ENCODE results near the gene NKAIN4. TPM values are rescaled to one million over a fixed set of nuclear protein-coding genes. Genes with fewer than 3 reads are reported as not detected.

NKAIN4 gene
- total and polyA plus RNA-seq, 2 donors (not counting 1 experiment from before 2014, with no cell fraction given) = not detected

- no peaks in the 10 kb centered on the region for H4K20me1 ChIP-seq (ENCODE audit: control insufficient read depth, insufficient read depth, low read length, poor library complexity, severe bottlenecking)
- H3K36me3 ChIP-seq (replicated peaks in 1 of 2; ENCODE audit: control extremely low read depth in 1 of 2, control insufficient read depth in 1 of 2, extremely low read depth in 1 of 2, insufficient read depth in 2 of 2, low read length in 1 of 2) = no peaks in the 10 kb centered on the region
- 74% methylated on average over 11 of the region's 11 CpGs for WGBS (ENCODE audit: insufficient coverage)
- CTCF ChIA-PET = no interaction called here
- ATAC-seq (ENCODE audit: low read depth) (no peak), DNase-seq (no peak)
- Mint-ChIP-seq H3K4me3 (no peak overlapping the region), H3K27ac (no peak overlapping the region), H3K4me1 (no peaks in the 10 kb centered on the region), H3K9me3 (ENCODE audit: insufficient read depth) (no peaks in the 10 kb centered on the region), H3K27me3 (peaks cover 15% of the 10 kb centered on the region)
- no peak overlapping the region for H3K9ac ChIP-seq (ENCODE audit: low read length)
- no peaks in the 10 kb centered on the region for H3K9me3 ChIP-seq (ENCODE audit: control extremely low read depth in 1 of 3, control insufficient read depth in 2 of 3, insufficient read depth in 1 of 3, low read length in 2 of 3)
- intact Hi-C loops (cut with micrococcal nuclease) = no loop called here
- no peak overlapping the region for H3K27ac ChIP-seq (ENCODE audit: low read length in 2 of 2)
- no peak overlapping the region for H2AFZ ChIP-seq (ENCODE audit: insufficient read depth, low read depth, low read length, poor library complexity, severe bottlenecking)
- no peaks in the 10 kb centered on the region for H3K79me2 ChIP-seq (ENCODE audit: control insufficient read depth, insufficient read depth, low read length)
- H3K4me2 ChIP-seq (replicated peaks; ENCODE audit: low read depth, low read length, poor library complexity, severe bottlenecking) = no peak overlapping the region
- POLR2A ChIA-PET = no interaction called here
- no peak for TF ChIP-seq EZH2 (IDR thresholded peaks at IDR 0.05; ENCODE audit: borderline replicate concordance, insufficient read depth, low read depth, low read length, poor library complexity, severe bottlenecking)
- no peak for TF ChIP-seq CTCF (IDR thresholded peaks at IDR 0.05)
- H3K27me3 ChIP-seq (replicated peaks in 1 of 4; ENCODE audit: control extremely low read depth in 1 of 4, control insufficient read depth in 3 of 4, insufficient read depth in 4 of 4, low read length in 3 of 4) = peaks cover 0 to 30% (median 0%) of the 10 kb centered on the region in 4 experiments
- no peaks in the 10 kb centered on the region for H3K4me1 ChIP-seq (ENCODE audit: control insufficient read depth in 2 of 2, insufficient read depth in 2 of 2, low read length in 2 of 2)
- H3K4me3 ChIP-seq (ENCODE audit: control extremely low read depth in 1 of 5, extremely low read depth in 1 of 5, insufficient read depth in 1 of 5, low read depth in 2 of 5, low read length in 4 of 5) = no peak overlapping the region
These were observed 39.2 kb upstream of the NKAIN4 start for GRCh38 chr20:63293456-63293855.

DNA sequence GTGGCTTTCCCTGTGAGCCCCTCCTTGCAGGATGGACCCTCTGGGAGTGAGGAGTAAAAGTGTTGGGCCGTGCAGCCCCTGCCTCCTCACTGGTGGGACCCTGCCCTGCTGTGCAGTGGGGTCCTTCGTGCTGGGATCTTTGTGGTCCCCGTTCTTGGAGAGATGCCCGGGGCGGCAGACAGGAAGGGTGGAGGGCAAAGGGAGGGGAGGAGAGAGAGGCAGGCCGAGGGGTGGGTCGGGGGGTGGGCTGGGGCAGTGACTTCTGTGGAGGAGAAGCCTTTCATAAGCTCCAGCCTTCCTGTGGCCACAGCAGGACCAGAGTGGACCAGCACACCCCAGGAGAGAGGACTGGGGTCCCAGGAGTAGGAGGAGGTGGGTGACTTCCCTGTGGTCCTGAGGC lies 38.6 kb upstream of the NKAIN4 start, which contains the start of gene COL20A1:
Gene COL20A1 (plus strand): TSS at position 283 of the 400 bp plus-strand sequence. CDS start 1,922 bp downstream, outside the sequence.
- Histone ChIP-seq H3K9me3 (ENCODE audit: control extremely low read depth in 1 of 3, control insufficient read depth in 2 of 3, insufficient read depth in 1 of 3, low read length in 2 of 3) (no peaks in the 10 kb centered on the region), H3K79me2 (ENCODE audit: control insufficient read depth, insufficient read depth, low read length) (no peaks in the 10 kb centered on the region), H3K27me3 (replicated peaks in 1 of 4; ENCODE audit: control extremely low read depth in 1 of 4, control insufficient read depth in 3 of 4, insufficient read depth in 4 of 4, low read length in 3 of 4) (peaks cover 0 to 27% (median 0%) of the 10 kb centered on the region in 4 experiments), H2AFZ (ENCODE audit: insufficient read depth, low read depth, low read length, poor library complexity, severe bottlenecking) (no peak within 1 kb of the TSS), H3K9ac (ENCODE audit: low read length) (no peak within 1 kb of the TSS), H3K4me1 (ENCODE audit: control insufficient read depth in 2 of 2, insufficient read depth in 2 of 2, low read length in 2 of 2) (no peaks in the 10 kb centered on the region), H3K27ac (ENCODE audit: low read length in 2 of 2) (no peak within 1 kb of the TSS), H4K20me1 (ENCODE audit: control insufficient read depth, insufficient read depth, low read length, poor library complexity, severe bottlenecking) (no peaks in the 10 kb centered on the region), H3K4me3 (ENCODE audit: control extremely low read depth in 1 of 5, extremely low read depth in 1 of 5, insufficient read depth in 1 of 5, low read depth in 2 of 5, low read length in 4 of 5) (no peak within 1 kb of the TSS), H3K36me3 (replicated peaks in 1 of 2; ENCODE audit: control extremely low read depth in 1 of 2, control insufficient read depth in 1 of 2, extremely low read depth in 1 of 2, insufficient read depth in 2 of 2, low read length in 1 of 2) (peaks cover 0 to 3% of the 10 kb centered on the region in 2 experiments), H3K4me2 (replicated peaks; ENCODE audit: low read depth, low read length, poor library complexity, severe bottlenecking) (no peak within 1 kb of the TSS)
- TF ChIP-seq EZH2 (IDR thresholded peaks at IDR 0.05; ENCODE audit: borderline replicate concordance, insufficient read depth, low read depth, low read length, poor library complexity, severe bottlenecking) (no peak), CTCF (IDR thresholded peaks at IDR 0.05) (no peak)
- intact Hi-C loops (cut with micrococcal nuclease) = no loop called here
- no peak within 1 kb of the TSS for H3K27ac Mint-ChIP-seq
- peaks cover 13% of the 10 kb centered on the region for H3K27me3 Mint-ChIP-seq
- ChIA-PET POLR2A (no interaction called here), CTCF (interaction anchor here (1.3 kb wide), 1 partner anchor 16 kb away, joined by 3 read pairs; no protein-coding TSS in a partner anchor)
- DNase-seq (no peak), ATAC-seq (ENCODE audit: low read depth) (no peak)
- H3K4me3 Mint-ChIP-seq = no peak within 1 kb of the TSS
- H3K4me1 Mint-ChIP-seq = no peaks in the 10 kb centered on the region
- H3K9me3 Mint-ChIP-seq (ENCODE audit: insufficient read depth) = no peaks in the 10 kb centered on the region
- WGBS (ENCODE audit: insufficient coverage) = 25% methylated on average over 3 of the region's 7 CpGs
